Measurements from ENCODE around the gene ARRB1. TPM values are rescaled to one million over a fixed set of nuclear protein-coding genes. Genes with fewer than 3 reads are reported as not detected.

Gene ARRB1
- total RNA-seq, 1 experiment from 2014 or later: 17.2 TPM

DNA sequence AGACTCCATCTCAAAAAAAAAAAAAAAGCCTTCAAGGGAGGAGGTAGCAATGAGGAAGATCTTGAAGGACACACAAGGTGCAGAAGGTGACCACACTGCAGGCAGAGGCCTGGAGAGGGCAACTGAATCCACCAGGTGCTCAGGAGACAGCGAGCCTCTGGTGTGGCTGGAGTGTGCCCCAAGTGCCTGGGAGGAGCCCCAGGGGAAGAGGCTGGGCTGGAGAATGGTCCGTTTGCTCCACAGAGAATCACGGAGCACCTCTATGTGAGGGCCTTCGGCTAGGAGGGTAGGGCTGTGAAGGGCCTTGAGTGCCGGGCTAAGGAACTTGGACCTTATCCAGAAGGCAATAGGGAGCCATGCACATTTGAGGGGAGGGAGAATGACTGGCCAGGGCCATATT lies 50.3 kb downstream of the ARRB1 start:
- Histone ChIP-seq H3K9me3 (no peaks in the 10 kb centered on the region), H3K4me3 (no peak overlapping the region), H3K27me3 (no peaks in the 10 kb centered on the region), H3K36me3 (no peaks in the 10 kb centered on the region)
- DNase-seq: no peak

DNA sequence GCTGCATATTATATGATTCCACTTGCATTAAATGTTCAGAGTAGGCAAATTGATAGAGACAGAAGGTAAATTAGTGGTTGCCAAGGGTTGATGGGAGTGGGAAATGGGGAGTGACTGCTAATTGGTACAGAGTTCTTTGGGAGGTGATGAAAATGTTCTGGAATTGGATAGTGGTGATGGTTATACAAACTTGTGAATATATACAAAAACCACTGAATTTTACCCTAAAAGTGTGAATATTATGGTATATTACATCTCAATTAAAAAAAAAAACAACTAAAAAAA lies 52.5 kb downstream of the ARRB1 start:
- Histone ChIP-seq H3K9me3 (no peaks in the 10 kb centered on the region), H3K4me3 (no peak overlapping the region), H3K36me3 (no peaks in the 10 kb centered on the region), H3K27me3 (no peaks in the 10 kb centered on the region)
- no peak for DNase-seq

DNA sequence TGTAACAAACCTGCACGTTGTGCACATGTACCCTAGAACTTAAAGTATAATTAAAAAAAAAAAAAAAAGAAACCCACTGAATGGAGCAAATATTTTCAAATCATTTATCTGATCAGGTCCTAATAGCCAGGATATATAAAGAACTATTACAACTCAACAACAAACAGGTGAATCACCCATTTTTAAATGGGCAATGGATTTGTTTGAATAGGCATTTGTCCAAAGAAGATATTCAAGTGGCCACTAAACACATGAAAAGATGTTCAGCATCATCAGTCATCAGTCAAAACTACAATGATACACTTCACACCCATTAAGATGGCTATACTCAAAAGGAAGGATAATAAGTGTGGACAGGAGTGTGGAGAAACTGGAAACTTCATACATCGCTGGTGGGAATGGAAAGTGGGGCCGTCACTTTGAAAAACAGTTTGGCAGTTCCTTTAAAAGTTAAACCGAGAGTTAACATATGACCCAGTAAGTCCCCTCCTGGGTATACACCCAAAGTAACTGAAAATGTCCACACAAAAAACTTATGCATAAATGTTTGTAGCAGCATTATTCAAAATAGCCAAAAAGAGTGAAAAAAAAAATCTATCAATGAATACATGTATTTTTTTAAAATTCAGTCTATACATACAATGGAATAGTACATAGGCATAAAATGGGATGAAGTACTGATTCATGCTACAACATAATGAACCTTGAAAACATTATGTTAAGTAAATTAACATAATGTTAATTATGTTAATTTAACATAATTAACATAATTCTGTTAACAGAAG lies 53.1 kb downstream of the ARRB1 start:
- no peak for DNase-seq
- H3K4me3 ChIP-seq: no peak overlapping the region
- H3K27me3 ChIP-seq: no peaks in the 10 kb centered on the region

DNA sequence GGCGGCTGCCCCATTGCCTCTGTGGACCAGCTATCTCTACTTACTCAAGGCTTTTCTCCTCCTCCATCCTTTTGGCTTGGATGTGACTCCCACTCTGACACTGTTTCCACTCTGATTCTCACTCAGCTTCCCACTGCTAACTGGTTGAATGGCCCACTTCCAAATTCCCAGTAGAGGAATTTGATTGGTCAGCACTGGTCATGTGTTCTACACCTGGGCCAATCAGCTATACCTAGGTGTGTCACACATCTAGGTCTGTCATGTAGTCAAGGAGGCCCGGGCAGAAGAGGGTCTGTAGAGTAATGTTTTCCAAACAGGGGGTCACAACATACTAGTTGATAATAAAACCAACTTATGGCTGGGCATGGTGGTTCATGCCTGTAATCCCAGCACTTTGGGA lies 57.6 kb downstream of the ARRB1 start:
- Histone ChIP-seq H3K27me3 (no peaks in the 10 kb centered on the region), H3K9me3 (no peaks in the 10 kb centered on the region), H3K36me3 (no peaks in the 10 kb centered on the region), H3K4me3 (no peak overlapping the region)
- no peak for DNase-seq

More for the DNA sequence above, 53.1 kb downstream of the ARRB1 start:
- Histone ChIP-seq H3K9me3 (no peaks in the 10 kb centered on the region), H3K36me3 (no peaks in the 10 kb centered on the region)

DNA sequence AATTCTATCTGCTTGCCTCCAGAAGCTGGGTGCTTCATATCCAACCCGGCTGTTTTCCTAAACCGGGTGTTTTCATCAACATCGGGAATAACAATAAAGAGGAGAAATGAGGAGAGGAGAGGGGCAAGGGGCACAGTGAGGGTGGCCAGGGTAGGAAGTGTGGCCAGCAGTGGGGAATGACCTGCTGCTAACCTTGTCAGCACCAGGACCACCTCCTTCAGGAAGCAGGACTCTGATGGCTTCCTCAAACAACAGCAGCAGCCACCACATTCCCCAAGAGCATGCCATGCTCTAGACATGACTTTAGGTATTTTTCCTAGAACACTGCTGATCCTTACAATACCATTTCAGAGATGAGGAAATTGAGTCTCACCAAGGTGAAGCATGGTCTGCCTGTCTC lies 58.5 kb downstream of the ARRB1 start:
- Histone ChIP-seq H3K36me3 (no peaks in the 10 kb centered on the region), H3K4me3 (no peak overlapping the region), H3K9me3 (no peaks in the 10 kb centered on the region), H3K27me3 (no peaks in the 10 kb centered on the region)
- no peak for DNase-seq

DNA sequence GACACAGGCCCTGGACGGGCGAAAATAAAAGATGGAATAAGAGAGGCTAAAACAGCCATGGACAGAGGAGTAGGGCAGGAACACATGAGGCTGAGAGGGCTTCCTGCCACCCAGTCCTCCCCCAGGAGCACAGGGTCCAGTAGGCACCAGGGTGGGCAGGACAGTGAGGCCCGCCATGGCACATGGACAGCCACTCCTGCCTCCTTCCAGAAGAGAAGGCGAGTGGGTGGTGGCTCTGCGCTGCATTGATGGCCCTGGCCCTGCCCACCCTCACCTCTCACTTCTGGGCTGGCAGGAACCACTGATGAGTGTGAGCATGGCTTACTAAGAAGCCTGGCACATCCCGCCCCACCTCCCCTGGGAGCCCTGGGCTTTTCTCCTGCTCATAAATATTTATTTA lies 59.7 kb downstream of the ARRB1 start:
- Histone ChIP-seq H3K36me3 (no peaks in the 10 kb centered on the region), H3K4me3 (no peak overlapping the region), H3K27me3 (no peaks in the 10 kb centered on the region), H3K9me3 (no peaks in the 10 kb centered on the region)
- no peak for DNase-seq

DNA sequence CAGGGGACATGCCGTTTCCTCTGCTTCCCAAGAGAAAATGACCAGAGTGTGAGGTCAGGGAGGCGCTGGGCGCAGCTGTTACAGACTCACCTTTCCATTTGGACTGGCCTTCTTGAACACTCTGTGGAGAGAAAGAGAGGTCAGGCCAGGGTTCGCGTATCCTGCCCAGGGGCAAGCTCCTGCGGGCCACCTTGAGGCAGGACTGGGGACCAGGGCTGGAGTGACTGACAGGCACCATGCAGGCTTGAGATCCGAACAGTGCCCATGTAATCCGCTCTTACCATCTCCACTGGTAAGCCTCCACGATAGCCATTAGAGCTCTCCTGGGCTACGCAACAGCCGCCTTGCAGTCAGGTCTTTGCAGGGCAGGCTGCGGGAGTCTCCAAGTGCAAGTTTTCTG lies 61.5 kb downstream of the ARRB1 start:
- DNase-seq: no peak
- H3K9me3 ChIP-seq: no peaks in the 10 kb centered on the region
- no peaks in the 10 kb centered on the region for H3K27me3 ChIP-seq
- H3K36me3 ChIP-seq: no peaks in the 10 kb centered on the region
- no peak overlapping the region for H3K4me3 ChIP-seq

DNA sequence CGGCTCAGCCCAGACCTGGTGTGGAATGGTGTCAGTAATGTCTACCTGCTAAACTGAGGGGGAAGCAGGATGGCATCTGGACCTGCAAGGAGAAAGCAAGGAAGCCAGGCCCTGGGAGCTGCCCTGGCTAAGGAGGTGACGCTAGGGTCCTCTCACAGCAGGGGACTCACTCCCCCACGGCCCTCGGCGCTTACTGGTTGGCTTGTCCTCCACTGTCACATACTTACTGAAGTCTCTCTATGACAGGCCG lies 62.0 kb downstream of the ARRB1 start:
- no peaks in the 10 kb centered on the region for H3K9me3 ChIP-seq

DNA sequence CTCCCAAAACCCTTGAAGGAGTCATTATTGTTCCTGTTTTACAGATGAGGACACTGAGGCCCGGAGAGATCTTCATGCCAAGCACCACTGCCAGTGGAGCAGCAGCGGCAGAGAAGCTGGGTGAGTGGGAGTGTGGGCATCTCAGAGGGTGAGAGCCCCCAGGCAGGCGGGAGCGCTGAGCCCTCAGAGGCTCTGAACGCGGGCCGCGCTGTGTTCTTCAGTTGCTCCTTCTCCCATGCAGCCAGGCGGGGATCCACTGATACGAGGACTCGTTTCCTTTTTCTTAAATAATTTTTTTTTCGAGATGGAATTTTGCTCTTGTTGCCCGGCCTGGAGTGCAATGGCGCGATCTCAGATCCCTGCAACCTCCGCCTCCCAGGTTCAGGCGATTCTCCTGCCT lies 63.9 kb downstream of the ARRB1 start:
- no peak for DNase-seq
- Histone ChIP-seq H3K9me3 (no peaks in the 10 kb centered on the region), H3K36me3 (no peaks in the 10 kb centered on the region), H3K4me3 (no peak overlapping the region), H3K27me3 (no peaks in the 10 kb centered on the region)

More for the DNA sequence above, 62.0 kb downstream of the ARRB1 start:
- H3K27me3 ChIP-seq: no peaks in the 10 kb centered on the region
- no peaks in the 10 kb centered on the region for H3K36me3 ChIP-seq
- no peak overlapping the region for H3K4me3 ChIP-seq
- no peak for DNase-seq

DNA sequence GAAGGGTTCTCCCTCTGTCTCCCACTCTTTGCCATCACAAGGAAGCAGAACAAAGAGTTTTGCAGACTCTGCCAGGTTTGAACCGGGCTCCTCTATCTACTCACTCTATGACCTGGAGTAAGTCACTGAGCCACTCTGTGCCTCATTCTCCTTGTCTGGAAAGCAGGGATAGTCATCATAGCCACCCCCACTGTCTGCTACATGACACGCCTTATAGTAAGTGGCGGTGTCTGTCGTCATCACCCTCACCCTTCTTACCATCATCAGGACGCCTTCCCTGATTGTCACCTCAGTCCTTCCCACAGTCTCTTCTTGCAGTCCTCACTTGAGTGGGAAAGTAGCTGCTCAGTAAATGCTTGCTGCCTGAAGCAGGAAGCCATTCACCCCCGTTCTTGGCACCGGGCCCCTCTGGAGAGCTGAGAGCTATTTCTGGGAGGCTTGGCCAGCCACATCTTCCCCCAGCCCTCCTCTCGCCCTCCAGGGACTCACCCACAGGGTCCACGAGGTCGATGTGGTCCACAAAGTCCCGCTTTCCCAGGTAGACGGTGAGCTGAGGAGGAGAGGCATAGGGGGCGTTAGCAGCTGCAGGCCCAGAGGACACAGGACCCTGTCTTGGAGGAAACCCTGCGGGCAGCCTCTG lies 64.5 kb downstream of the ARRB1 start:
- no peak for DNase-seq
- Histone ChIP-seq H3K4me3 (no peak overlapping the region), H3K9me3 (no peaks in the 10 kb centered on the region), H3K36me3 (no peaks in the 10 kb centered on the region), H3K27me3 (no peaks in the 10 kb centered on the region)

DNA sequence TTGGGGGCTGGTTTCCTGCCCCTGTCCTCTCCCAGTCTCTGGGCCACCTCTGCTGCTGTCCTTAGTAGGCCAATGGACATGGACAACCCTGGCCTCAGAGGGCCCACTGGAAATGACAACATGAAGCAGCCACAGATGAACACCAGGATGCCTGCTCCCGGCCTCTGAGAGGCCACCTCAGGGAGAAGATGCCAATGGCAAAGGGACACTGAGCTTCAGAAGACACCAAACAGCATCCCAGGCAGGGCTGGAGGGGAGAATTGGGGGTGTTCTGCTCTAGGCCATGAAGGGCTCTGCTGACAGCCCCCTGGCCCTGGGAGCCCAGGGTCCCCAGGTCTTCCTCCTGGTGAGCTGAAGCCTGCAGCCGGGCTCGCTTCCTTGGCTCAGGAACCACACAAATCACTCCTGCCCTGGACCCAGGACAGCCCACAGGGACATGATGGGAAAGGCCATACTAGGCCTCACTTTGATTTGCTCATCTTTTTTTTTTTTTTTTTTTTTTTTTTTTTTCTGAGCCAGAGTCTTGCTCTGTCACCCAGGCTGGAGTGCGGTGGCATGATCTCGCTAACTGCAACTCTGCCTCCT lies 65.6 kb downstream of the ARRB1 start:
- DNase-seq: no peak

DNA sequence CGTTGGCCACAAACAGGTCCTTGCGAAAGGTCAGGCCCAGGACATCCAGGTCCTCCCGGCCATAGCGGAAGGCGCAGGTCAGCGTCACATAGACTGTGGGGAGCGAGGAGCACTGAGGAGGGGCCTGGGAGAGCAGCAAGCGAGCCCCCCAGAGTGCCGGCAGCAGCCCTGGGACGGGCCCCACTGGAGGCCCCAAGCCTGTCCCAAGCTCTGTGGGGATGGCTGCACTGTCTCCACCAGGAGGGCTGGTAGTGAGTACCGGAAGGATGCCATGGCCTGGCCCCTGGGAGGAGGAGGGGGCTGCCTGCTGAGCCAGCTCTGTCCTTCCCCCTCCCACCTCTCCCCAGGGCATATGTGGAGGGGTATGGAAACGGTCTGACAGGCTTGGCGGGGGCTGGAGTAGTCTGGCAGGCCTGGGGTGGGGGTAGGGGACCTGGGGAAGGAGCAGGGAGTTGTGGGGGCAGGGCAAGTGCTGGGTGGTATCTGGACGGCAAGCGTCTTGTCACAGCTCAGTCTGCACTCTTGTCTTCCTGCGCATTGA lies 68.0 kb downstream of the ARRB1 start:
- H3K36me3 ChIP-seq: no peaks in the 10 kb centered on the region
- H3K27me3 ChIP-seq: no peaks in the 10 kb centered on the region
- no peak overlapping the region for H3K4me3 ChIP-seq
- no peak for DNase-seq
- H3K9me3 ChIP-seq: no peaks in the 10 kb centered on the region

More for the DNA sequence above, 65.6 kb downstream of the ARRB1 start:
- Histone ChIP-seq H3K36me3 (no peaks in the 10 kb centered on the region), H3K27me3 (no peaks in the 10 kb centered on the region), H3K9me3 (no peaks in the 10 kb centered on the region), H3K4me3 (no peak overlapping the region)

DNA sequence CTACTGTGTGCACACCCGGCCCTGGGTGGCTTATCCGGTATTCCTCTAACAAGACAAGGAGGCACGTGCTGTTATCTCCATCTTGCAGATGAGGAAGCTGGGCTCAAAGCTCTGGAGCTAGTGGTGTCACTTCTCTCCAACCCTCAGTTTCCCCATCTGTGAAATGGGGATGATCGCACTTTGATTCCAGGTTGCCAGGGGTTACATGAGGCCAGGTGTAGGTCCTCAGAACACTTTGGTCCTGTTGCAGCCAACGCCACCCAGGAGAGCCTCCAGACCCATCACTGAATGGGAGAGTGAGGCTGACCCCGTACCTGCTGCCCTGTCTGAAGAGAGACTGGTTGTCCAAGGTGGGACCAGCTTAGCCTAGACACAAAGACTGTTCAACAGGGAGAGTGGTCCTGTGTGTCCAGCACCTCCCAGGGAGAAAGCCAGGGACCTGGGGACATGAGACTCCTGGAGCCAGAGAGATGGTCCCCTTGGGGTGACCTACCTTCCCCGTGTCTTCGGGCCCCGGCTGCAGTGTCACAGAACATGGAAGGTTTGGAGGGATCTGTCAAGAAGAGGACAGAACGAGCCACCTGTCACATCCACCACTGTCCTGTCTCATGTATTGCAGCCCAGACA lies 69.9 kb downstream of the ARRB1 start:
- H3K4me3 ChIP-seq: no peak overlapping the region
- H3K36me3 ChIP-seq: no peaks in the 10 kb centered on the region
- no peak for DNase-seq
- H3K9me3 ChIP-seq: no peaks in the 10 kb centered on the region
- no peaks in the 10 kb centered on the region for H3K27me3 ChIP-seq

DNA sequence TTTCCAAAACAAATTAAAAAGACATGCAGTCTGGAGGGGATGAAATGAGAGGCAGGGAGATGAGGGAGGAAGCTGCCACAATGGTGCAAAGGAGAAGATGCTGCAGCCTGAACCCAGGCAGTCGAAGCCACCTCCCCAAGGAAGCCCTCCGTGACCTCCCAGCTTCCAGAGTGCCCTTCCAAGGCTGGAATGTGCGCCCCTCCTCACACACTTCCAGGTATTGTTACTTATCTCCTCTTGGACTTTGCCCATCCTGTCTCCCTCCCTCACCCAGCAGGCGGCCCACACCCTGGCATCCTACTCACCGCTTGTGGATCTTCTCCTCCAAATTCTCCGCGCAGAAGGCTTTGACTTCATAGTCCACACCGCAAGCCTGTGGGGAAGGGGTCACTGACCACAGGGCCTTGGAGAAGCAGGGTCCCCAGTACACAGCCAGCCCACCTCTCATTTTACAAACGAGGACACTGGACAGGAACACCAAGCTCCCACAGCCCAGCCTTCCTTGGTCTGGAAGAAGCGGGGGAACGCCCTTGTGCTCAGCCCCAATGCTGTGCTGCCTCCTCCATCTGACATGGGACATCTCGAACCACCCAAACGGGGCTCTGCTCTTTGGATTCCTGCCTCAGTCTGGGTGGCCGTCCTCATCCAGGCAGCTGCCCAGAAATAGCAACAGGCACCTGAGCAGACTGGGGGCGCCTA lies 70.5 kb downstream of the ARRB1 start:
- DNase-seq: no peak
- H3K9me3 ChIP-seq: no peaks in the 10 kb centered on the region
- no peaks in the 10 kb centered on the region for H3K36me3 ChIP-seq
- no peaks in the 10 kb centered on the region for H3K27me3 ChIP-seq
- no peak overlapping the region for H3K4me3 ChIP-seq

DNA sequence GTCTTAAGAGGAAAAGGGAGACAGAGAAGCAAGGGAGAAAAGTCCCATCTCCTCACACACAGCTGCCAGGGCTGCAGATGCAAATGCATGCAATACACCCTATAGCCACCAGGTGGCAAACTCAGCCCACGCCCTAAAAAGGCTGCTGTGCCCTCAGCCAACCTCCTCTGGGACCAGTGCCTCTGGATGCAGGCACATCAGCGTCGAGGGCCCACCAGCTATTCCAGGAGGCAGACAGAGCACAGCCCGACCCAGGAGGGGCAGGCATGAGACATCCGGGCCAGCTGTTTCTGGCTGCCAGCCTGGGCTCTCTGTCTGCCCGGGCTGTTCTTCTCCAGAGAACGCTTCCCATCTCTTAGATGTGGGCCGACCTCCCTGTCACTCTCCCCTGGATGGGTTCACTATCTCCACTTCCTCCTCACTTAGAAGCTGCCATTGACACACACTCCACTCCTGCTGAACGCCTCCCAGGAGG lies 71.2 kb downstream of the ARRB1 start:
- Histone ChIP-seq H3K4me3 (no peak overlapping the region), H3K27me3 (no peaks in the 10 kb centered on the region), H3K36me3 (no peaks in the 10 kb centered on the region), H3K9me3 (no peaks in the 10 kb centered on the region)
- DNase-seq: peak; percentile 58

DNA sequence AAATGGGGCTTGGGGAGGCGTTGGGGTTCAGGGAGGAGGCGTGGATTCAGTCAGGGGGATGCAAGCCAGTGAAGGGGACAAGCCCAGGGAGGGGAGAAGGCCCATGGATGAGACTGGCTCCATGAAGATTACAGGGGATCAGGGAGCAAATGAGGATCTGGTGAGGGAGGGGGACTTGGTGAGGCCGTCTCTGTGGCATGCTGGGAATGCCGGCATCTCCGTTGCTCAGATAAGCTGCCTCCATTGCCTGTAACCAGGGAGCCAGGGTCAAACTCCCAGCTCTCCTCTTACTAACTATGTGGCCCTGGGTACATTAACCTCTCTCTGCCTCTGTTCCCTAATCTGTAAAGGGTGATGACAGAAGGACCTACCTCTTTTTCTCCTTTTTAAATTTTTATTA lies 72.2 kb downstream of the ARRB1 start:
- H3K9me3 ChIP-seq: no peaks in the 10 kb centered on the region
- H3K4me3 ChIP-seq: no peak overlapping the region
- no peak for DNase-seq
- no peaks in the 10 kb centered on the region for H3K27me3 ChIP-seq
- H3K36me3 ChIP-seq: no peaks in the 10 kb centered on the region

Data from MG63 (cell line).